Neural cell (in vitro differentiated cells): Measurements from ENCODE around the gene NCK2. TPM values are rescaled to one million over a fixed set of nuclear protein-coding genes. Genes with fewer than 3 reads are reported as not detected.

Experiments used
- H2AFZ ChIP-seq: fragments of 200-600, 300-800 bp; sonication (generic), shearing (Covaris generic); 2 replicates; pipeline ENCODE4 v1.6.0; 2014; ENCODE audit warnings: low read depth, mild to moderate bottlenecking, antibody characterized with exemption, low read length, moderate library complexity
- H3F3A ChIP-seq: fragments of 200-600 bp; shearing (Covaris generic); 2 replicates; pipeline ENCODE4 v1.6.1; 2016; ENCODE audit warnings: mild to moderate bottlenecking, moderate library complexity, mixed read lengths, antibody characterized with exemption, low read length; ENCODE audit not compliant: insufficient read depth, poor library complexity, severe bottlenecking
- H3K27ac ChIP-seq: fragments of 200-600, 300-800 bp; sonication (generic), shearing (Covaris generic); 2 replicates; pipeline ENCODE4 v1.5.1; 2014; ENCODE audit warnings: mild to moderate bottlenecking, low read length, moderate library complexity
- H3K27me3 ChIP-seq: fragments of 300-800, 200-600 bp; sonication (generic), shearing (Covaris generic); 2 replicates; pipeline ENCODE4 v1.6.0; 2014; ENCODE audit warnings: mild to moderate bottlenecking, low read depth, low read length, moderate library complexity; ENCODE audit not compliant: insufficient read depth
- H3K36me3 ChIP-seq: fragments of 300-800, 200-600 bp; sonication (generic), shearing (Covaris generic); 2 replicates; pipeline ENCODE4 v1.5.1; 2014; ENCODE audit warnings: mild to moderate bottlenecking, antibody characterized with exemption, low read length, moderate library complexity; ENCODE audit not compliant: insufficient read depth
- H3K4me2 ChIP-seq: fragments of 300-800, 200-600 bp; sonication (generic), shearing (Covaris generic); 2 replicates; pipeline ENCODE4 v1.6.0; 2014; ENCODE audit warnings: mild to moderate bottlenecking, low read length
- H3K4me3 ChIP-seq: fragments of 300-800, 200-600 bp; sonication (generic), shearing (Covaris generic); 2 replicates; pipeline ENCODE4 v1.5.1; 2014; ENCODE audit warnings: mild to moderate bottlenecking, low read length, moderate library complexity
- H3K79me2 ChIP-seq: fragments of 200-600 bp; shearing (Covaris generic); replicated peaks from 2 replicates; pipeline ENCODE4 v1.6.0; 2014; ENCODE audit warnings: mild to moderate bottlenecking, low read length, moderate library complexity; ENCODE audit not compliant: insufficient read depth
- H3K9ac ChIP-seq: fragments of 300-800, 200-600 bp; sonication (generic), shearing (Covaris generic); 2 replicates; pipeline ENCODE4 v1.6.1; 2016; ENCODE audit warnings: mild to moderate bottlenecking, low read length, mixed read lengths
- H3K9me2 ChIP-seq: fragments of 200-600 bp; shearing (Covaris generic); 2 replicates; pipeline ENCODE4 v1.6.1; 2016; ENCODE audit warnings: mild to moderate bottlenecking, low read length, mixed read lengths; ENCODE audit not compliant: insufficient read depth
- H3K9me3 ChIP-seq: fragments of 200-600, 300-800 bp; sonication (generic), shearing (Covaris generic); 2 replicates; pipeline ENCODE4 v1.6.1; 2016; ENCODE audit warnings: mild to moderate bottlenecking, mixed run types, low read length, moderate library complexity, mixed read lengths
- H4K20me1 ChIP-seq: fragments of 200-600 bp; shearing (Covaris generic); 2 replicates; pipeline ENCODE4 v1.6.1; 2016; ENCODE audit warnings: mild to moderate bottlenecking, mixed run types; ENCODE audit not compliant: insufficient read depth
- CTCF ChIP-seq: fragments of 450-650 bp; IDR thresholded peaks from 2 replicates; pipeline ENCODE4 v1.5.1; 2014; ENCODE audit warnings: antibody characterized with exemption, mild to moderate bottlenecking, moderate library complexity; ENCODE audit not compliant: poor library complexity, severe bottlenecking
- EP300 ChIP-seq: fragments of 450-650 bp; conservative IDR thresholded peaks from 2 replicates; pipeline ENCODE4 v1.6.1; 2014; ENCODE audit warnings: antibody characterized with exemption, mild to moderate bottlenecking, moderate library complexity; ENCODE audit not compliant: poor library complexity, severe bottlenecking
- EZH2 ChIP-seq: fragments of 200-600, 300-800 bp; shearing (Covaris generic), sonication (generic); IDR thresholded peaks from 2 replicates; pipeline ENCODE4 v1.6.1; 2014; ENCODE audit warnings: antibody characterized with exemption, low read length, borderline replicate concordance, mild to moderate bottlenecking; ENCODE audit not compliant: insufficient read depth, poor library complexity, severe bottlenecking
- MXI1 ChIP-seq: fragments of 450-650 bp; conservative IDR thresholded peaks from 2 replicates; pipeline ENCODE4 v1.6.1; 2014; ENCODE audit warnings: antibody characterized with exemption, mild to moderate bottlenecking; ENCODE audit not compliant: poor library complexity, severe bottlenecking
- POLR2AphosphoS5 ChIP-seq: IDR thresholded peaks from 2 replicates; pipeline ENCODE4 v1.6.1; 2012
- RAD21 ChIP-seq: fragments of 450-650 bp; conservative IDR thresholded peaks from 2 replicates; pipeline ENCODE4 v1.6.1; 2014; ENCODE audit warnings: antibody characterized with exemption, mild to moderate bottlenecking, moderate library complexity
- REST ChIP-seq: IDR thresholded peaks from 2 replicates; pipeline ENCODE4 v1.6.1; 2012; ENCODE audit warnings: borderline replicate concordance
- SMC3 ChIP-seq: fragments of 450-650 bp; conservative IDR thresholded peaks from 2 replicates; pipeline ENCODE4 v1.6.1; 2014; ENCODE audit warnings: antibody characterized with exemption, mild to moderate bottlenecking, moderate library complexity; ENCODE audit not compliant: poor library complexity
- TAF1 ChIP-seq: IDR thresholded peaks from 2 replicates; pipeline ENCODE4 v1.6.1; 2012; ENCODE audit warnings: low read depth
- polyA plus RNA-seq: library from polyadenylated mRNA; depleted of rRNA; stranded (reverse); fragments of >200 nt; gene quantifications from 2 replicates; pipeline ENCODE4 v1.2.3, GENCODE V29; 2014

NCK2 gene
- polyA plus RNA-seq, 1 donor from 2014 or later: 49.4 TPM

- Histone ChIP-seq H3K27ac (no peak overlapping the region), H3K9me3 (peaks cover 3% of the 10 kb centered on the region), H3K9me2 (no peaks in the 10 kb centered on the region), H3F3A (no peaks in the 10 kb centered on the region), H3K4me2 (no peak overlapping the region), H3K79me2 (no peaks in the 10 kb centered on the region), H3K27me3 (no peaks in the 10 kb centered on the region), H3K36me3 (no peaks in the 10 kb centered on the region), H3K4me3 (no peak overlapping the region), H2AFZ (no peak overlapping the region), H4K20me1 (no peaks in the 10 kb centered on the region), H3K9ac (no peak overlapping the region)
- no peak for TF ChIP-seq MXI1
- TF ChIP-seq POLR2AphosphoS5: no peak
- no peak for TF ChIP-seq TAF1
- no peak for TF ChIP-seq SMC3
- no peak for TF ChIP-seq EP300
- no peak for TF ChIP-seq RAD21
- TF ChIP-seq REST: no peak
- no peak for TF ChIP-seq EZH2
- TF ChIP-seq CTCF: no peak
Measured at GRCh38 chr2:105904938-105905337, 160.2 kb downstream of the NCK2 start.

- Histone ChIP-seq H3K27ac (no peak overlapping the region), H3K4me2 (no peak overlapping the region), H3F3A (no peaks in the 10 kb centered on the region), H3K4me3 (no peak overlapping the region), H3K9me3 (no peaks in the 10 kb centered on the region), H3K79me2 (no peaks in the 10 kb centered on the region), H3K27me3 (no peaks in the 10 kb centered on the region), H3K9ac (no peak overlapping the region), H4K20me1 (no peaks in the 10 kb centered on the region), H2AFZ (no peak overlapping the region), H3K9me2 (no peaks in the 10 kb centered on the region), H3K36me3 (no peaks in the 10 kb centered on the region)
- no peak for TF ChIP-seq REST
Measured at GRCh38 chr2:105906481-105906880, 161.8 kb downstream of the NCK2 start.
